Stimulated activated CD4-positive, alpha-beta T cell treated with anti-CD3 and anti-CD28 coated beads, Interleukin-2, amount 100 ng/mL, for 4 hours (primary cell): ENCODE measurements around the gene UROC1.

Experiments used
- DNase-seq: peaks from one replicate; pipeline ENCODE4 v3.0.0-alpha.2; 2020; ENCODE audit warnings: low read depth

UROC1 gene

DNA sequence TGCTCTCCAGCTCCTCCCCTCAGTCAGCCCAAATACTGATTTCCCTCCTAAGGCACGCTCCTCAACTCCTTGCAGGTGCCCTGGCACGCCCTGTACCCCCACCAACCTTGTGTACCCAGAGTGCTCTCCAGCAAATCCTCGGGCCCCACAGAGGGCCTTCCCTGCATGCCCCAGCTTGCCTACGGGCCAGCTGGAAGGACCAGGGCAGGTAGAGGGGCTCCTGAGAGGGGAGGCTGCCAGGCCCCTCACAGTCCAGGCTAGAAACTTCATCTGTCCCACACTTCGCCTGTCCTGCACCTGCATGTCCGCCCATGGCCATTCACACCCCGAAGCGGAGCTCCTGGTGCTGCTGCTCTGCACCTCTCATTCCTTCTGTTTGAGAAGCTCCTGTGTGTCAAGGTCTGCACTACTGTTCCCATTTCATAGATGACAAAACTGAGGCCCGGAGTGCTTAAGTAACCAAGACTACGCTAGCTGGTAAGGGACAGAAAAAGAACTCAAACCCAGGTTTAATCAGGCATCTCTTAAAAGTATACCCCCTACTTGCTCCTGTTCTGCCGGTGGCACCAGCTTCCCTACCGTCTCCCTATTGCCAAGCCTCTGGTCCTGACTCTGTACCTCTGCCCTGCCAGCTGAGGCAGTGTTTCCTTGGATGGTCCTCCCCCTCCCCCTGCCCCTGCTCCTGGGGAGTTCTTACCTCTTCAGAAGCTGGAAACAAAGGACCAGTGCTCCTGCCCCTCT, 77.4 kb downstream of the UROC1 start:
- DNase-seq, result no peak

DNA sequence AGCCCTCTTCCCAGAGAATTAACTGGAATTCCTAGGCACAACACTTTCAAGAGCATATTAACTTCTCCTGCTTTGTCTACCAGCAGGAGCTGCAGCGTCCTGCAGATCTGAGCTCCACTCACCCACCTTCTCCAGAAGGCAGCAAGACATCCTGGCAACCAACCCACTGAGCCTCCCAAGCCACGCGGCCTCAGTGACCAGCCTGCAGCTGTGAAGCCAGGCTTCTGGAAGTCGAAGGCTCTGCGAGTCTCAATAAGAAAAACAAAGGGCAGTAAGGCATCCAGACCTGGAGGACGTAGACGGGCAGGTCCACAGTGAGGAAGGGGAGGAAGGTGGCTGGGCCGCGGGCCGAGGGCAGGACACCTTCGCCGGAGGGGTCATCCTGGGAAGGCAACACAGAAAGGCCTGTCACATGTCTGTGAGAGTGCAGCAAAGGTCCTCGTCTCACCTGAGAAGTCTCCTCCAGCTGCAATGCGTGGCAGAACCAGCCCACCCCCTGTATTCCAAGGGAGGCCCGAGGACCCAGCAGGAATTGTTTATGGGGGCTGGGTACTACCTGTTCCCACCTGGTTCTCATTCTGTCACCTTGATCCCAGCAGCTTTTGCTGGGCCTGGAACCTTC, 78.1 kb downstream of the UROC1 start:
- DNase-seq, result no peak

DNA sequence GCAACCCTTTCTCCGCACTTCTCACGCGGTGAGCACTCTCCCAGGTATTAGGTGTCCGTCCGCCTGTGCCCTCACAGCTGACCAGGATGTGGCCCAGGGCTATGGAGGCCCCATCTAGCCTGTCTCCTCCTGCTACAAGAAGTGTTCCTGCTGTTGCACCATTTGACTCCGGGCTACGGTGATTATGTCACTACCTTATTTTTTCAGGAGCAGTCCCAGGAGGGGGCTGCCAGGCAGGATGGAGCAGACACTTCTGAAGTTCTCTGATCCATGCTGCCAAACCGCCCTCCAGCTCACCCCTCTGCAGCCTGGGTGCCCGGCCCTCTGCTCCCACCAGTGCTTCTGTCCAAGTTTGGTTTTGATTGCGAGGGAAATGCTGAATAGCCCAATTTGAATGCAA, 78.8 kb downstream of the UROC1 start:
- no peak for DNase-seq

DNA sequence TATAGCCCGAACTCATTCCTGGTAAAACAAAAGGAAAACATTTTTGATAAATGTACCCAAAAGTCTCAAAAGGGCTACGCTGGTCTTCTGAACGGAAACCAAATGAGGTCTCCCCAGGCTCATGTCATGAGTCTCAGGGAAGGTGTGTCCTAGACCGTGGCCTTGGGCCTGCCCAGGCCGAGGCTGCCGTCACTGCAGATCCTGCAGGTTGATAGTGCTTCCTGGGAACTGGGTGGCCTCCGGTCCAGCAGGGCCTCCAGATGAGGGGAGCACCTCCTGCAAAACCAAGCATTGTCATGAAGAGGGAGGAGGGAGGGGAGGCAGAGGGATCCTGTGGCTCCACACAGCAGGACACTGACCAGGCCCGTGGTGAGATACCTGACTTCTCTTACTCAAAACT, 79.4 kb downstream of the UROC1 start:
- no peak for DNase-seq

DNA sequence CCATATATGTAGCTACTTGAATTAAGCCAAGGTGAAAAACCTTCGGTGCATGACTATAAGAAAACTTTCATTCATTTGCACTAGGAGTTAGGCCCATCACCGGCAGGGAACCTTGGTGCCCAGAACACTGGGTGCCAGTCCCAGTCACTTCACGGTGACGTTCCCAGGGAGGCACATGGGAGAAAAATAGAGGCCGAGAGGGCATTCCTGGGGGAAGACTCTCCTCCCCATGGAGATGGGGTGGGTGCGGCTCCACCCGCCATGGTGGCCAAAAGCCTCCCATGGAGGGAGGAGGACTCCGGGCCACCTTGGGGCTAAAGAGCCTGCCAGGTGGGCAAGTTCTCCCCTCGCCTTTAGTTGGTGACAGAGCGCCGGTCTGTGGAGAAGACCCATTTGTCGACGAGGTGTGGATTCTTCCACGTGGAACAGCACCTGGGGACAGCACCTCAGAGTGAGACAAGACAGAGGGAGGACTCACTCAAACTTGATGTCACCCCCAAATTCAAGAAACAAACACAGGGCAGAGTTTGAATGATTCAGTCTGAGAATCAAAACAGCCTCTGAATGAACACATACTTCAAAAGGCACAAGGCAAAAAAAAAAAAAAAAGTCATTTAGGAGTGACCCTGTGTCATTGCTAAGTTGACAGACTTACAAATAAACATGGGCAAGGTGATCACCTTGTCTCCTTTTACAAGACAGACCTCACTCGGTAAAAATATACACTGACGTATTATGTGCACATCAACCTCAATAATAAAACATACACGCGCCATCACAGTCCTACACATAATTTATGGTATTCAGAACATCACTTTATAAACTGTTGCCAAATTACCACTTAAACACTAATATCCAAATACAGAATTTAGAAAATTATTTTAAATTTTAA, 80.5 kb downstream of the UROC1 start:
- DNase-seq, result no peak

DNA sequence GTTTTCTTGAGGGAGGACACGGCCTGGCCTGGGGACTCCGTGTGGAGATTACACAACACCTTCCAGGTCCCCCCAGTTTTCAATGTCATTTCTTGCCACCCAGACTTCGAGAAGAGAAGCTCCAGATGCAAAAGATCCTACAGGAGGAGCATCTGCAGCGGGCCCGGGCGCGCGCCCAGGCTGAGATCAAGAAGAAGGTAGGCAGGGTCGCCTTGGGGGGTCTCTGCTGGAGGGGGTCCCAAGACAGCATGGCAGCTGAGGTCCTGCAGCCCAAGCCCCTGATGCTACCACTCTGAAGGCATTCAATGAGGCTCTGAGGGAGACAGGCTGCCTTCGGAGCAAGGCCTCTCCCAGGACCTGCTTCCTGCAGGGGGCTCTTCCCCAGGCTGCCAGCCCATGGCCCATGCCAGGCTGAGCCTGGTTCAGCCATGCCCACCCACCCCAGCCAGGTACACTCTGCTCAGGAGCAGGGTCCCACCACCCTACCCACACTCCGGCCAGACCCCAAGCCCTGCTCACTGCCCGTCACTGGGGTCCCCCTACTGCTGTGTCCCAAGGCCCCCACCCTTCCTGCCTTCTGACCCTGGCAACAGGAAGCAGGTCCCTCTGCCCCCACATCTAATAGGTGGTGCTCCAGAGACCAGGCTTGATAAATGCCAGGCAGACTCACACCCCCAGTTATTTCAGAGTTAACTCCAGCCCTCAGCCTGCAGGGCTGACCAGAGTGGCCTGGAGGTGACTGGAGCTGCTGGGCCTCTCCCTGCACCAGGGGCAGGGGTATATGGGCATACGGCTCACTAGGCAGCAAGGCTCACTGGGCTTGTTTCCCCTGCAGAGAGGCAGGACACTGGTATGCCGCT, 81.9 kb downstream of the UROC1 start:
- no peak for DNase-seq

DNA sequence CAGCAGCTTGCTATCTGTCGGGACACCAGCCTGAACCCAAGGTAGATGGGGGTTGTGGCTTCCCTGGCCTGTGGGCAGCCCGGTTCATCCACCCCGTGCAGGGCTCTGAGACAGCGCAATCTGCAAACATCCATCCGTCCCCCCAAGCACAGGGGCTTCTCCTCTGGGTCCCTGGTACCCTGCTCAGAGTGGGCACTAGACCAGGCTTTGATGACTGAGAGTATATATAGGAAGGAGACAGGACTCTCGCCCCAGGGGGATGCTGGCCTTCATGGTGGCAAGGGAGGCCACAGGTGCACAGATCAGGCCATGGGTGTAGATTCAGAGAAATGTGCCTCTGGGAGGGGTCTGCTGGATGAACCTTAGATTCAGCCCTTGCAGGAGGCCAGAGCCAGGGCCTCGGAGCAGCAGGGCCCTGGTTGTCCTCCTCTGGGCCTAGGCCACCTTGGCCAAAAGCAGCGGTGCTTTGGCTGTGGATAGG, 82.6 kb downstream of the UROC1 start:
- DNase-seq, result no peak

DNA sequence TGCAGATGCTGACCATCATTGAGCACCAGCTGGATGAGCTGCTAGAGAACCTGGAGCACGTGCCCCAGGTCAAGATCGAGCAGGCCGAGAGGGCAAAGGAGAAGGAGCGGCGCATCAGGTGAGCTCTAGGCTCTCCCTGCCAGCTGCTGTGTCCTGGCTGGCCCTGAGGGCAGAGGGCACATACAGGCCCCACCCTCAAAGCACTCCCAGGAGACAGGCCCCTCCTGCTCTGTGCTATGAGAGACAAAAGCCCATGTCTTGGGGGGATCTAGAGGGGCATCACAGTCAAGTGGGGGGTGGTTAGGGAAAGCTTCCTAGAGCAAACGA, 83.3 kb downstream of the UROC1 start:
- no peak for DNase-seq

DNA sequence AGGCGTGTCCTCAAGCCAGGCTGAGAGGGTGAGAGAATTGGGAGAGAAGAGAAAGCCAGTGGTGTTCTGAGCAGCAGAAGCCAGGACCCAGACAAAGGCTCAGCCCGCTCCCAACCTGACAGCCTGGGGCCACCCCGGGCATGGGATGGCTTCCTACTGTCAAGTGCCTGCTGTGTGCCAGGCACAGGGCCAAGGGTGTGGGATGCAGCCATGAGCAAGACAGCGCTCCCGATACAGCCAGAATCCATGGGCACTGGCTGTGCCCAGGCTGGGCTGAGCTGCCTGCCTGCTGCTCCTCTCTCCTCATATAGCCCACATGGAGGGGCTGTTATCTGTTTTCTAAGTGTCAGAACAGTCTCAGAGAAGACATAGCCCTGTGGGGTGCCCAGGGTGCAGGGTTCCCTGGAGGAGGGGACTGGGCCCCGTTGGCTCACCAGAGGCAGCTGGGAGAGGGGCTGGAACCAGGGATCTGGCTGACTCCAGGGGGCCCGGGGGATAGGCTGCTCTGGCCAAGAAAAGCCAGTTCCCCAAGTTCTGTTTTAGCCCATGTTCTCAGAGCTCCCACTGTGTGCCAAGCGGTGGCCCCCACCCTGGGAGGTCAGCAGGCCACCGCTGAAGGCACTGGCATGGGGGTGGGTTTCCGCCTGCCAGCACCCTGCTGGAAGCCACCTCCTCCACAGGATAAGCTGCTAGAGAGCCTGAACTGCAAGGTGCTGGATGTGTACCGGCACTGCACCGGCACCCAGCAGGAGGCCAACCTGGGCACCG, 83.9 kb downstream of the UROC1 start:
- DNase-seq, result no peak

DNA sequence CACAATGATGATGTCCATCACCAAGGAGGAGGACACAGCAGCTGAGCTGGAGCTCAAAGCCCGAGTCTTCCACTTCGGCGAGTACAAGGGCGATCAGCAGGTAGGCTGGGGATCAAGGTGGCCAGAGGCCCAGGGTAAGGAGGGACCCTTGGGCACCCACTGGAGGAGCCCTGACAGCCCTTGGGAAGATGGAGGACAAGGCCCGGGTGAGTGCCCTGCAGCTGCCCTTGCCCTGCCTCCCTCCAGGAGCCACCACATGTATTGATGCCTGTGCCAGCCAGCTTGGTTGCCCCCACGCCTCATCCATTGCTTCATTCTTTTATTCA, 84.5 kb downstream of the UROC1 start:
- DNase-seq, result no peak

DNA sequence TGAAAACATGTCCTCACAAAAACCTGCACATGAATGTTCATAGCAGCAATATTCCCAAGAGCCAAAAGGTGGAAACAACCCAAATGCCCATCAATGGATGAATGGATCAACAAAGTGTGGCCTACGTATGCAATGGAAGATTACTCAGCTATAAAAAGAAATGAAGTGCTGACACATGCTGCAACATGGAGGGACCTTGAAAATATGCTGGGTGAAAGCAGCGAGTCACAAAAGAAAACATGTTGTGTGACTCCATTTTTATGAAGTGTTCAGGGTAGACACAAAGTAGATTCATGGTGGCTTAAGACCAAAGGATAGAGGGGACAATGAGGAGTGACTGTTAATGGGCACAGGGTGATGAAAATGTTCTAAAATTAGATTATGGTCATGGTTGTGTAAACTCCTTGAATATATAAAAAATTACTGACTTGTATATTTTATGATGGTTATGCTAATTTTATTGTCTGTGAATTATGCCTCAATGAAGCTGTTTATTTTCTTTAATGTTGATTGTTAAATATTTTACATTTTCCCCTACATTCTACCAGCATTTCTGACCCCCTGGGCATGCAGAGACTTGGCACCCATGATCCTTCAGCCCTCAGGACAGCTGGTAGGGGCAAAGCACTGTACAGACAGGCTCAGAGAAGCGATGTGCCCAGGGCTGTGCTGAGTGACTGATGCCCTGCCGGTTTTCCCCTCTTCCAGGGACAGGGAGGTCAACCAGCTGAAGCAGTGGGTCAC, 85.0 kb downstream of the UROC1 start:
- no peak for DNase-seq
